HL-60/S4 treated with phorbol 12-myristate 13-acetate at 8.2 ng/mL for 4 days and 3 days (cell line): ENCODE data around the gene CT45A1.
"Not testable (repeated sequence)": the region's sequence is repeated elsewhere in the genome, so short reads cannot be mapped to it uniquely, and the experiment has no call there.

ENCODE experiments used
- in situ Hi-C: fragments of 300-500 bp; cut with MboI; formaldehyde crosslinking; loops from 2 replicates; pipeline ENCODE4 v1.15.0; 2022; ENCODE audit warnings: low sequenced_read_pairs

Gene CT45A1

GRCh38 chrX:135713183-135713689 is at the start of gene CT45A1:
CT45A1 (plus strand) TSS chrX:135713639; CDS start chrX:135718941, 5,302 bp downstream.
- in situ Hi-C loops = not testable (repeated sequence)

- in situ Hi-C loops = not testable (repeated sequence)
Observed at GRCh38 chrX:135672979-135673378, 40.5 kb upstream of the CT45A1 start.

- in situ Hi-C loops = no loop called here
Observed at GRCh38 chrX:135688137-135688536, 25.3 kb upstream of the CT45A1 start.

GRCh38 chrX:135695471-135695870 is 18.0 kb upstream of the CT45A1 start:
- in situ Hi-C loops = no loop called here

DNA sequence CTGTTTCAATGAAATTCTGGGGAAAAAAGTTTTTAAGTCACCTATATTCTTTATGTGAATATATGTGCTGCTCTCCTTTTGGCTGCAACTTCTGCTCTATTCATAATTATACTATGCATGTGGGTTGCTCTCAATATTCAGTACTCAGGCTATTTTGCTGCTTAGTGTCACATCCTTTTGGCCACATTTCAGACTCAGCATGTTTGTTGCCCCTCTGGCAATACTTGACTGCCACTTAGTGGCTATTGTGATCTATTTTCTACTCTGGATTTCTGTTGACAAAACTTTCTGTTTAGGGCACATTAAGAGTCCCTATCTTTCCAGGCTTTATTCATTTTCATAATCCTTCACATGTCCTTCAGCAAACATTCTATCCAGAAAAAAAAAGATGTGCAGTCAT is 15.8 kb upstream of the CT45A1 start:
- in situ Hi-C loops = no loop called here

DNA sequence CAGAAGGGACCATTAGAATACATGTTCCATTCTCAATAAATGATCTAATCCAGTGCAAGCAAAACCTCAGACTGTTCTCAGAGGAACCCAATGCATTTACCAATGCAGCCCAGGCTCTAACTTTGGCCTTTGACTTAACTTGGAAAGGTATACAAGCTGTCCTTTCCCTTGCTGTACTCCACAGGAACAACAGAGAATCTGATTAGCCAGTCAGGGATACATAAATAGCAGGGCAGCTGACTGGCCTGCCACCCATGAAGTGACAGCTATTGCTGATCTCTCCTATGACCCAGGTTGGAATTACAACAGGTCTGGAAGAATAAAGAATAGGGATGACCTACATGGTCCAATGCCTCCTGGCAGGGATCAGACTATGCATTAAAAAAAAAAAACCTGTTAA is 14.5 kb upstream of the CT45A1 start:
- in situ Hi-C loops = no loop called here

DNA sequence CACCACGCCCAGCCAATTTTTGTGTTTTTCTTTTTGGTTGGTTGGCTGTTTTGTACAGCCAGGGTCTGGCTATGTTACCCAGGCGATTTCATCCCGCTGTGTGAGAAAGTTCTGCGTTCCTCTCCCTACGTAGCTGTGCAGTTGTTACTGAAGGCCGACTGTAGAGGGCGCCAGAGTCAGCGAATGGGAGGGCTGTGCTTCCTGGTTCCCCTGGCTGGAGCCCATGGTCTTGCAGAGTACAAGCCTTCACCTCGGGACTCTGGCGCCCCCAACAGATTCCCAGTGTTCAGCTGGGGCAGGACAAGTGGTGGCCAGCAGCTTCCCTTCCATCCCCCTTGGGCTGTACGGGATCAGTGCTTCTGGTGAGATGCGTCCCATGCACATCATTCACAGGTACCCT is 5.6 kb upstream of the CT45A1 start:
- in situ Hi-C loops = no loop called here

DNA sequence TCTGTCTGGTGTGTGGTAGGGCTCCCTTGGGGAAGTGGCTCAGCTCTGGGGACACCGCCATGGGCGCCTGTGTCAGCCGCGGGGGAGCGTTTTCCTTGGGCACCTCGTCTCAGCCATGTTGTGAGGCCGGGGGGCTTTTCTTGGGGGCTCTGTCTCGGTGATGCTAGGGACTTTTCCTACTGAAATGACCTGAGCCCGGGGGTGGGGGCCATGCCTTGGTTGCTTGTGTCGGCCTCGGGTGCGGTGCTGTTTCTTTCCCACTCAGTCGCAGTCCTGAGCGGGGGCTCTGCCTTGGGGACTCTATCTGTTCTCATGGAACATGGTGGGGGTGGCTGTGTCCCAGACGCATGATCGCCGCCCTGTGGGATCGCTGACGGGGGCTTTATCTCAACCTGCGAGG is 356 bp downstream of the CT45A1 start:
- in situ Hi-C loops = no loop called here

- in situ Hi-C loops = not testable (repeated sequence)
Observed at GRCh38 chrX:135734666-135735065, 21.2 kb downstream of the CT45A1 start.

GRCh38 chrX:135737366-135738071 is 24.1 kb downstream of the CT45A1 start:
- in situ Hi-C loops = no loop called here

DNA sequence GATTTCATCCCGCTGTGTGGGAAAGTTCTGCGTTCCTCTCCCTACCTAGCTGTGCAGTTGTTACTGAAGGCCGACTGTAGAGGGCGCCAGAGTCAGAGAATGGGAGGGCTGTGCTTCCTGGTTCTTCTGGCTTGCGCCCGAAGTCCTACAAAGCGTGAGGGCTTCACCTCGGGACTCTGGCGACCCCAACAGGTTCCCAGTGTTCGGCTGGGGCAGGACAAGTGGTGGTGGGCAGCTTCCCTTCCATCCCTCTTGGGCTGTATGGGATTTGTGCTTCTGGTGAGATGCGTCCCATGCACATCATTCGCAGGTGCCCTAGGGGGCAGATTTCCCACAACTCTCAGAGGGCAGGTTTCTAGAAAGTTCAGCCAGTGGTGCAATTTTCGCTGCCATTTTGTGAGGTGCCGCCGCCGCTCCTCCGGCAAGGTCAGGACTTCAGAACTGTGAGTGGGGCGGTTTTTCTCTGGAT is 27.3 kb downstream of the CT45A1 start:
- in situ Hi-C loops = no loop called here

- in situ Hi-C loops = no loop called here
Observed at GRCh38 chrX:135741192-135741715, 27.8 kb downstream of the CT45A1 start.

DNA sequence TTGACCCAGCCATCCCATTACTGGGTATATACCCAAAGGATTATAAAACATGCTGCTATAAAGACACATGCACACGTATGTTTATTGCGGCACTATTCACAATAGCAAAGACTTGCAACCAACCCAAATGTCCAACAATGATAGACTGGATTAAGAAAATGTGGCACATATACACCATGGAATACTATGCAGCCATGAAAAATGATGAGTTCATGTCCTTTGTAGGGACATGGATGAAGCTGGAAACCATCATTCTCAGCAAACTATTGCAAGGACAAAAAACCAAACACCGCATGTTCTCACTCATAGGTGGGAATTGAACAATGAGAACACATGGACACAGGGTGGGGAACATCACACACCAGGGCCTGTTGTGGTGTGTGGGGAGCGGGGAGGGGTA is 31.3 kb downstream of the CT45A1 start:
- in situ Hi-C loops = not testable (repeated sequence)

DNA sequence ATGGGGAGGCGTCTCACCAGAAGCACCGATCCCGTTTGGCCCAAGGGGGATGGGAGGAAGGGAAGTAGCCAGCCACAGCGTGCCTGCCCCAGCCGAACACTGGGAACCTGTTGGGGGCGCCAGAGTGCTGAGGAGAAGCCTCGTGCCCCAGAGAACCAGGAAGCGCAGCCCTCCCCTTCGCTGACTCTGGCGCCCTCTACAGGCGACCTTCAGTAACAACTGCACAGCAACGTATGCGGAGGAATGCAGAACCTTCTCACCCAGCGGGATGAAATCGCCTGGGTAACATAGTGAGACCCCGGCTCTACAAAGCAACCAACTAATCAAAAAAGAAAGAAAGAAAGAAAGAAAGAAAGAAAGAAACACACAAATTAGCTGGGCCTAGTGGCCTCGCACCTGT is 54.7 kb downstream of the CT45A1 start, which contains the start of gene CT45A3:
TSS of gene CT45A3 (minus strand) at position 101 of the 400 bp plus-strand sequence. CDS start 3,747 bp downstream, outside the sequence.
- in situ Hi-C loops = not testable (repeated sequence)
